HG03066 (cell line): ENCODE measurements around the gene ZMYND12.

Source experiments
- ATAC-seq: cut with Tn5 transposase; IDR thresholded peaks from one replicate; pipeline ENCODE4 v1.9.1; 2021; ENCODE audit warnings: low read depth; ENCODE audit not compliant: unreplicated experiment

ZMYND12 gene

DNA sequence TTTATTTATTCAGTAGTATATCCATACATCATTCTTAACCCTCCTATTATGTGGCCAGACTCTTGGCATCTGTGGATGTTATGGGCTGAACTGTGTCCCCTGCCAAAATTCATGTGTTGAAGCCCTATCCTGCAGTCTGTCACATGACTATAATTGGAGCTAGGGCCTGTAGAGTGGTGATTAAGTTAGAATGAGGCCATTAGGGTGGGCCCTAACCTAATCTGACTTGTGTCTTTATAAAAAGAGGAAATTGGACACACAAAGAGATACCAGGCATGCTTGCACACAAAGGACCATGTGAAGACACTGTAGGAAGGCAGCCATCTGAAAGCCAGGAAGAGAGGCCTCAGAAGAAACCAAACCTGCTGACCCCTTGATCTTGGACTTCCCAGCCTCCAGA, 6.6 kb downstream of the ZMYND12 start:
- ATAC-seq, result no peak

- no peak for ATAC-seq
These were observed 13.2 kb downstream of the ZMYND12 start for GRCh38 chr1:42442662-42443061.

- no peak for ATAC-seq
These were observed 15.9 kb downstream of the ZMYND12 start for GRCh38 chr1:42439940-42440339.

- ATAC-seq, result no peak
These were observed 21.5 kb downstream of the ZMYND12 start for GRCh38 chr1:42434340-42434739.

- ATAC-seq, result no peak
These were observed 22.5 kb downstream of the ZMYND12 start for GRCh38 chr1:42433369-42433768.

DNA sequence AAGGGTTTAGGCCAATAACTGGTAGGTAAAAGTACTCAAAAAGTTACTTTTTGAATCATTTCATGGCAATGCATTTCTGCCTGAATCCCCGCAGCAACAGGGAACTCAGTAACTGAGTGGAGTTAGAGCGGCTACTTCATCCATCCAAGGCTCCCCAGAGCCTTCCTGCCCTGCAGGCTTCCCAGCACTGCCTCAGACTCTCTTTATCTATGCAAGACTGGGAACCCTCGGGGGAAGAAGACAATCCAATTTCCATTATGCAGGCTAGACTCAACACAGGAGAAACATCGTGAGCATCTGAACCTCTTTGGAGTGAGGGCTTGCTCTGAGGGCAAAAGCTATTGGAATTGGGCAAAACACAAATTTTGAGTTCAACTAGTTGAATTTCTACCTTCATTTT, 23.1 kb downstream of the ZMYND12 start:
- ATAC-seq, result no peak

- no peak for ATAC-seq
These were observed 24.3 kb downstream of the ZMYND12 start for GRCh38 chr1:42431514-42431913.

GRCh38 chr1:42430286-42431135, 25.3 kb downstream of the ZMYND12 start:
- ATAC-seq, result no peak

DNA sequence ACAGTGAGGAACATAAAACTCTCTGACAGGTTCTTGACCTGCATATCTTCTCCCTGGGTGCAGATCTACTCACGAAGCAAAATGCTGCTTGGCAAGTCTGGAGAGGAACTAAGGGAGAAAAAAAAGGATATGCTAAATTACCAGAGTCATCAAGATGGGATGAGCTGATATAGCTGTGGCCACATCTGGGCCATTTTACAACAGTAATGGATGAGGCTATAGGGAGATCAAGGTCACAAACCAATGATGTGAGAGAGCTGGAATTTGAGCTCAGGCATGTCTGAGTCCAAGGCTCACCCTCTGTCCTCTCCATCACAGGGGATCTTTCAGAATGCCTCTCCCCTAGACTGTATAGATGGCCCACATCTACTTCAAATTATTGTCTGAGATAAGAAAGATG, 26.2 kb downstream of the ZMYND12 start:
- no peak for ATAC-seq

DNA sequence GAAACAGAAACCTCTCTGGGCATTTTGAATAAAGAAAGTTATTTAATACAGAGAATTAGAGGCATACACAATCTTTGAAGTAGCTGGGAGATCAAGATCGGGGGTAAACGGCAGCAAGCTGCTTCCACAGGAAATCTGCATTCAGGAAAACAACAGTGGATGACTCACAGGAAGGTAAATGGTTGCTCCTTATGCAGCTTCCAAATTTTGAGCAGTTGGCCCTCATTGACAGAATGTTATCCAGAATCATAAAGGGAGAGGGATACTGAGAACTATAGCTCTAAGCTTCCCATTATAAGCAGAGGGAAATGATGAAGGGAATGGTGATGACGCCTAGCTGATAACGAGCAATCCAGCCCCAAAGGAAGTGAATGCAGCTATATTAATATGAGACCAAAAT, 28.6 kb downstream of the ZMYND12 start:
- no peak for ATAC-seq

DNA sequence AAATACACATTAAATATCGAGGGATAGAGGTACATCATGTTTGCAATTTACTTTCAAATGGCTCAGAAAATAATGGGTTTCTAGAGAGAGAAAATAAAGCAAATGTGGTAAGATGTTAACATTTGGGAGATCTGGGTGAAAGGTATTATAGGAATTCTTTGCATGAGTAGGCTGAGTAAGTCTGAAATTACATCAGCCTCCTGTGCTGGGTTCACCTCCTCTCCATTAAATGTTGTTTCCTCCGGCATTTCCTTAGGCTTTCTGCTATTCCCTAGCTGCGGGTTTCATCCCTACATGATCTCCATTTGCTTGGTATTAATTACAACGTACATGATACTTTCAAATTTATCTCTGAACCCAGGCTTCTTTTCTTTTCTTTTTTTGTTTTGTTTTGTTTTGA, 31.6 kb downstream of the ZMYND12 start:
- ATAC-seq, result no peak

DNA sequence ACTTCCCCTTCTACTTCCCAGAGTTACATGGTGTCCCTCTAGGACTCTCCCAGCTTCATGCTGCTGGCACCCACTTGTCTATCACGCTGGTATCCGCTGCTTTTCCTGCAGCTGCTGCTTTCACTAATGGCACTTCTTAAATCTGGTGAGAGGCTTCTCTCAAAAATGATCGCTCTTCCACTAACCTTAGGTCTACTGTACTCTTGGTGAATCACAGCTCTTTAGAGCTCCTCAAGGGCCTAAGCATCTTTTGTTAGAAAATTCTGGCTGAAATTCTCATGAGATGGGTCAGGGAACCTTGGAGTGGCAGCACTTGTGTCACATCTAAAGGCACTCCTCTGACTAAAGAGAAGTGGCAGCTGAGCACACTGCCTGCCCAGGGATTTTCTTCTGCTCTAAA, 32.1 kb downstream of the ZMYND12 start:
- ATAC-seq, result no peak

- ATAC-seq, result no peak
These were observed 33.1 kb downstream of the ZMYND12 start for GRCh38 chr1:42422737-42423136.

- no peak for ATAC-seq
These were observed 34.8 kb downstream of the ZMYND12 start for GRCh38 chr1:42420911-42421585.

- no peak for ATAC-seq
These were observed 35.7 kb downstream of the ZMYND12 start for GRCh38 chr1:42420121-42420520.

- no peak for ATAC-seq
These were observed 36.5 kb downstream of the ZMYND12 start for GRCh38 chr1:42419126-42419821.

DNA sequence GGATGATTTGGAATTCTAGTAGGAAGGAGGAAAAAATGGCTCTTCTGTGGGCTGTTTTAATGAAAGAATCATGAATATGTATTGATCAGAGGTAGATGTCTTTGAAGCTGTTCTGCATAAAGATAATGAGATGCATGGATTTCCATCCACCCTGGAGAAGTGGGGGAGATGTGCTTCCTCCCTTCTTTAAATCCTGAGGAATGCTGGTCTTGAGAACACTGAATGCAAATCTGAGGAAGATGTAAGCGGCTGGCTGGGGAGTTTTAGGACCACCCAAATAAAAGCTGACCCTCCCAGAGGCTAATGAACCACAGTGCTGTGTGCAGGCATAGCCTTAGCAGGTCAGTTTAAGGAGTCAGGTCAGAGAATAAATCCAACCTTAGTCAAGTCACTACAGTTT, 37.3 kb downstream of the ZMYND12 start:
- ATAC-seq, result no peak

GRCh38 chr1:42417166-42417565, 38.7 kb downstream of the ZMYND12 start:
- ATAC-seq, result no peak

- no peak for ATAC-seq
These were observed 41.0 kb downstream of the ZMYND12 start for GRCh38 chr1:42414551-42415496.

DNA sequence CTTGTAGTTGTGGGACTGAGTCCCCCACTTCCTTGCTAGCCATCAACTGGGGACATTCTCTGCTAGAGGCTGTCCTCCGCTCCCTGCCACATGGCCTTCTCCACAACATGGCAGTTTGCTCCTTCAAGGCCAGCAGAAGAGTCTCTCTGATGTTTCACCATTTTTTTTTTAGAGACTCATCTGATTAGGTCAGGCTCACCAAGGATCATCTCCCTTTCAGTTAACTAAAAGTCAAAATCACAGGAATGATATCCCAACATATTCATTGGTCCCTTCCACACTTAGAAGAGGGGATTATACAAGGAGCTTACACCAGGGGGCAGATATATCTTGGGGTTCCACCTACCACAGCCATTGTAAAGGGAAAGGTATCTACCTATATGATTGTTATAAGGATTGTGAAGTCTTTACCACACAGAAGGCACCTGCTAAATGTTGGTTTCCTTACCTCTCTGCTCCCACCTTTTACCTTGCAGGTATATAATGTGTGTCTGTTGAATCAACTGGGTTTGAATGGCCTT, 51.9 kb downstream of the ZMYND12 start:
- ATAC-seq, result no peak
